Upper lobe of left lung (tissue), 6 donors: ENCODE results near the gene REV1. TPM values are rescaled to one million over a fixed set of nuclear protein-coding genes. Genes with fewer than 3 reads are reported as not detected.

Source experiments
- ATAC-seq, 2 donors: fragments of 200-7000 bp; cut with Tn5 transposase; one replicate each; pipeline ENCODE4 v1.9.1; 2022; ENCODE audit warnings: mild to moderate bottlenecking in 2 of 2, moderate library complexity in 2 of 2; ENCODE audit not compliant: low FRiP score in 2 of 2
- DNase-seq, 2 donors: peaks; one replicate each; pipeline ENCODE4 v3.0.0-alpha.2; 2019 to 2020
- H3K27ac ChIP-seq, 4 donors: fragments of 200-600 bp; sonication (generic); one replicate each; pipeline ENCODE4 v1.5.1; 2016 to 2019
- H3K27me3 ChIP-seq, 4 donors: fragments of 200-600 bp; sonication (generic); one replicate each; pipeline ENCODE4 v1.5.1; 2017 to 2019
- H3K36me3 ChIP-seq, 4 donors: fragments of 200-600 bp; sonication (generic); one replicate each; pipeline ENCODE4 v1.5.1; 2016 to 2019
- H3K4me1 ChIP-seq, 4 donors: fragments of 200-600 bp; sonication (generic); one replicate each; pipeline ENCODE4 v1.5.1; 2018 to 2019
- H3K4me3 ChIP-seq, 4 donors: fragments of 200-600 bp; sonication (generic); one replicate each; pipeline ENCODE4 v1.5.1; 2017 to 2019; ENCODE audit warnings: mild to moderate bottlenecking in 2 of 4, moderate library complexity in 1 of 4
- H3K9me3 ChIP-seq, 4 donors: fragments of 200-600 bp; sonication (generic); one replicate each; pipeline ENCODE4 v1.5.1; 2018 to 2019
- EP300 ChIP-seq, 4 donors: sonication (generic); formaldehyde crosslinking; IDR thresholded peaks; one replicate each; pipeline ENCODE4 v1.5.1; 2017; ENCODE audit warnings: antibody characterized with exemption in 4 of 4, control low read depth in 2 of 4
- POLR2A ChIP-seq, 4 donors: fragments of 450-650 bp; IDR thresholded peaks; one replicate each; pipeline ENCODE4 v1.5.1; 2016 to 2017; ENCODE audit warnings: antibody characterized with exemption in 4 of 4, mild to moderate bottlenecking in 2 of 4
- POLR2AphosphoS5 ChIP-seq, 2 donors: sonication (generic); formaldehyde crosslinking; IDR thresholded peaks; one replicate each; pipeline ENCODE4 v1.5.1; 2017; ENCODE audit warnings: antibody characterized with exemption in 2 of 2
- WGBS, 2 donors: methylation state at CpG; one replicate each; pipeline ENCODE4 v1.1.5; 2017 to 2018; 5-methylcytosine and 5-hydroxymethylcytosine counted together
- total RNA-seq, 6 donors: library from RNA; depleted of rRNA in 4 of 6; stranded (reverse); fragments of >200 nt in 4 of 6; gene quantifications; one replicate each; pipeline versions ENCODE4 v1.1.0 to v1.2.1, GENCODE V29; 2016 to 2021
- TF ChIP-seq, protein P1 (sequence below), 6 experiments: fragments of 450-650 bp in 4 of 6; fragments of 200-600 bp in 2 of 6; sonication (generic) in 2 of 6; IDR thresholded peaks; one replicate each; pipeline ENCODE4 v1.5.1; 2016 to 2019; ENCODE audit warnings: antibody characterized with exemption in 6 of 6
- donor health status: DM: no; HTN: no; CAD: no; lungs with moderate emphysema.
- donor health status: DM: no; HTN: yes; CAD: no; lungs with severe emphysema.

REV1 gene
- total RNA-seq, 6 donors from 2014 or later, result 34.6 to 135 (median 61.8) TPM

DNA sequence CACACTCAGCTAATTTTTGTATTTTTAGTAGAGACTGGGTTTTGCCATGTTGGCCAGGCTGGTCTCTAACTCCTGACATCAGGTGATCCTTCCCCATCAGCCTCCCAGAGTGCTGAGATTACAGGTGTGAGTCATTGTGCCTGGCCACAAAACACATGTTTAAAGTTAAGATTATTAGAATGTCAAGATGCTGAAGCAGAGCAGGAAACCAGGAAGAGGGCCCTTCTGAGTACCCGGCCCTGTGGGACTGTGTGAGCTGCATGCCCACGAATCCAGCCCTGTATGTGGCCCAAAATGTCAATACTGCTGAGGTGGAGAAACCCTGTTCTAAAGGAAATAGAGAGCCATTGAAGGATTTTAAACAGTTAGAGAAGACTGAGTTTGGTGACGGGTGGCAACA is 31.0 kb upstream of the REV1 start:
- Histone ChIP-seq H3K4me1 (no peaks in the 10 kb centered on the region), H3K36me3 (no peaks in the 10 kb centered on the region), H3K9me3 (no peaks in the 10 kb centered on the region), H3K27me3 (no peaks in the 10 kb centered on the region), H3K27ac (no peak overlapping the region), H3K4me3 (no peak overlapping the region)
- peak in 1 of 2 donors; percentile 48 for DNase-seq
- TF ChIP-seq, protein P1, sequence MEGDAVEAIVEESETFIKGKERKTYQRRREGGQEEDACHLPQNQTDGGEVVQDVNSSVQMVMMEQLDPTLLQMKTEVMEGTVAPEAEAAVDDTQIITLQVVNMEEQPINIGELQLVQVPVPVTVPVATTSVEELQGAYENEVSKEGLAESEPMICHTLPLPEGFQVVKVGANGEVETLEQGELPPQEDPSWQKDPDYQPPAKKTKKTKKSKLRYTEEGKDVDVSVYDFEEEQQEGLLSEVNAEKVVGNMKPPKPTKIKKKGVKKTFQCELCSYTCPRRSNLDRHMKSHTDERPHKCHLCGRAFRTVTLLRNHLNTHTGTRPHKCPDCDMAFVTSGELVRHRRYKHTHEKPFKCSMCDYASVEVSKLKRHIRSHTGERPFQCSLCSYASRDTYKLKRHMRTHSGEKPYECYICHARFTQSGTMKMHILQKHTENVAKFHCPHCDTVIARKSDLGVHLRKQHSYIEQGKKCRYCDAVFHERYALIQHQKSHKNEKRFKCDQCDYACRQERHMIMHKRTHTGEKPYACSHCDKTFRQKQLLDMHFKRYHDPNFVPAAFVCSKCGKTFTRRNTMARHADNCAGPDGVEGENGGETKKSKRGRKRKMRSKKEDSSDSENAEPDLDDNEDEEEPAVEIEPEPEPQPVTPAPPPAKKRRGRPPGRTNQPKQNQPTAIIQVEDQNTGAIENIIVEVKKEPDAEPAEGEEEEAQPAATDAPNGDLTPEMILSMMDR (IDR thresholded peaks at IDR 0.05), result no peak
- TF ChIP-seq POLR2AphosphoS5 (IDR thresholded peaks at IDR 0.05), result no peak
- TF ChIP-seq EP300 (IDR thresholded peaks at IDR 0.05), result peak in 1 of 4 donors; percentile 28
- TF ChIP-seq POLR2A (IDR thresholded peaks at IDR 0.05), result no peak
- 61 to 82% methylated on average over 3 of the region's 3 CpGs for WGBS, 2 donors
- ATAC-seq, result no peak

DNA sequence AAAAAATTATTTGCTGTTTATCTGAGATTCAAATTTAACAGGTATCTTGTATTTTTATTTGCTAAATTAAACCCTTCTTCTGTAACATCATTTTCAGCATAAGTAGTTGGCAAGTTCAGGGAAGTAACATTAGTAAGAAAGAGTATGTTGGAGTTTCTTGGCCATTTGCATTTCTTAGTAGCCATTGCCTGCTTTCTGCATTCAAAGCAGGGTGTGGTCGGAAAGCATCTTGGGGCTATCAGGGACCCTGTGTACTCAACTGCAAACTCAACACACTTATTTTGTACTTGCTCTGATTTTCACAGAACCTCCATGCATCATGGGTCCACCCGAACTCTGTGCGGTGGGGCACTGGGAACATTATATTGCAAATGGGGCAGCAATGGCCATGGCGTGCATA is 30.4 kb upstream of the REV1 start:
- Histone ChIP-seq H3K36me3 (no peaks in the 10 kb centered on the region), H3K4me1 (peaks cover 0 to 2% (median under 1%) of the 10 kb centered on the region in 4 donors), H3K4me3 (no peak overlapping the region), H3K27me3 (no peaks in the 10 kb centered on the region), H3K9me3 (no peaks in the 10 kb centered on the region), H3K27ac (no peak overlapping the region)
- TF ChIP-seq POLR2A (IDR thresholded peaks at IDR 0.05), result no peak
- TF ChIP-seq EP300 (IDR thresholded peaks at IDR 0.05), result no peak
- TF ChIP-seq POLR2AphosphoS5 (IDR thresholded peaks at IDR 0.05), result no peak
- TF ChIP-seq, protein P1 (IDR thresholded peaks at IDR 0.05), result no peak
- ATAC-seq, result no peak
- DNase-seq, result no peak
- 87 to 98% methylated on average over 4 of the region's 4 CpGs for WGBS, 2 donors

DNA sequence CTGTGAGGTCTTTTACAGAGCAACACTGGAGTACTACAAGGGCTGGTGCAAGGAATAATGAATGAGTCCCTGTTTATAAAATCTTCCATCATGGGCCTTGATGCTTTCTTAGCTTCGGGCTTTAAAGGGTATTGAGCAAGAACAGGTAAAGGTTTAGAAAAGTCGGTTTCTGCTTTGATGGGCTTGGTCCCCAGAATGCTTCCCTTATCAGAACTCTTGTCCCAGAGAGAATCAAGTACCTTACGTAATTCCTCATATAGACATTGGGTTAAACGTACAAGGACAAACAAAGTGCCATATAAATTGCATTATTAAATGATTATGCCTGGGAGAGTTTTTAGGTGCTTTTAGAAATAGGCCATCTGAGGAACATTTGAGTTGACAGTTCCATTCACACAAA is 24.5 kb upstream of the REV1 start:
- Histone ChIP-seq H3K36me3 (no peaks in the 10 kb centered on the region), H3K4me1 (peaks cover 0 to 13% (median 4%) of the 10 kb centered on the region in 4 donors), H3K27ac (peak overlapping the region; percentile 39 to 80 (median 74)), H3K9me3 (no peaks in the 10 kb centered on the region), H3K27me3 (no peaks in the 10 kb centered on the region), H3K4me3 (no peak overlapping the region)
- WGBS, 2 donors, result 67 to 69% methylated on average over 4 of the region's 4 CpGs
- TF ChIP-seq POLR2AphosphoS5 (IDR thresholded peaks at IDR 0.05), result no peak
- TF ChIP-seq POLR2A (IDR thresholded peaks at IDR 0.05), result no peak
- TF ChIP-seq, protein P1 (IDR thresholded peaks at IDR 0.05), result no peak
- TF ChIP-seq EP300 (IDR thresholded peaks at IDR 0.05), result peak in 1 of 4 donors; percentile 59
- ATAC-seq (peak; percentile 34 to 58), DNase-seq (no peak)

DNA sequence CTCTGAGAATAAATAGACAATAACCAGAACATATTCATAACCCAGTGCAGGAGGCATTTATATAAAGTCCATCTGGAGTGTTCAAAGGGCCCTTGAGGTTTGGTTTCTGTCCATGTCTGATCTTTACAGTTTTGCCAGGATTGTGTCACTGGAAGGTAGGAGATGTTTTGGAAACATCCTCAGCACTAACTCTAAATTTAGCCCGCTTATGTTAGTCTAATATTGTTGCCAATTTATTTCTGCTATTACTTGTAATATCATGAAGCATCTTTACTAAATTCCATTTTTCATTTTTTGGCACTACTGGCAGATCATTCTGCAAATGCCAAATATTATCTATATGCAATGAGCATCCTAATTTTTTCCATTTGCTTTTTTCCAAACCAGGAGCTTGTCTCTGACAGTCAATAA is 22.4 kb upstream of the REV1 start:
- no peaks in the 10 kb centered on the region for H3K27me3 ChIP-seq
- H3K9me3 ChIP-seq, result no peaks in the 10 kb centered on the region
- no peak for TF ChIP-seq POLR2AphosphoS5 (IDR thresholded peaks at IDR 0.05)
- no peak for TF ChIP-seq POLR2A (IDR thresholded peaks at IDR 0.05)
- TF ChIP-seq EP300 (IDR thresholded peaks at IDR 0.05), result no peak
- TF ChIP-seq, protein P1 (IDR thresholded peaks at IDR 0.05), result no peak
- DNase-seq, result no peak
- peaks cover 0 to 13% (median 4%) of the 10 kb centered on the region in 4 donors for H3K4me1 ChIP-seq
- no peaks in the 10 kb centered on the region for H3K36me3 ChIP-seq
- 46 to 57% methylated on average over 1 of the region's 1 CpG for WGBS, 2 donors
- no peak overlapping the region for H3K4me3 ChIP-seq
- peak overlapping the region in 1 of 4 donors; percentile 2 for H3K27ac ChIP-seq
- ATAC-seq, result no peak

DNA sequence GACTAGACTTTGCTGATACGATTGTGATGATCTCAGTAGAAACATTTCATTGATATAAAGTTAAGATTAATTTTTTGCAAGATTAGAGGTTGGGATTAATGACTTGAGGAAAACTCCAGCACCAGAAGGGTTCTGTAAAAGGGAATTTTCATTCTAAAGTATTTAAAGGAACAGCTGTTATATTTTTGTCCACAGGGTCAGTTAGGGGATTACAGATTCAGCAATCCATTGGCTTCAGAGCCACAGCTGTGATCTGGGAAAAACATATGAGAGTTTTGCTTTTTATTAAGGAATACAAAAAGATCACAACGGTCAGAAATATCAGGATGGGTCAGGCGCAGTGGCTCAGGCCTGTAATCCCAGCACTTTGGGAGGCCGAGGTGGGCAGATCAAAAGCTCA is 19.6 kb upstream of the REV1 start:
- no peak for ATAC-seq

More for the DNA sequence above, 19.6 kb upstream of the REV1 start:
- H3K27ac ChIP-seq, result peak overlapping the region in 1 of 4 donors; percentile 75
- DNase-seq, result no peak
- H3K4me3 ChIP-seq, result no peak overlapping the region
- H3K27me3 ChIP-seq, result no peaks in the 10 kb centered on the region
- no peaks in the 10 kb centered on the region for H3K9me3 ChIP-seq
- WGBS, 2 donors, result 69 to 75% methylated on average over 4 of the region's 4 CpGs
- H3K36me3 ChIP-seq, result no peaks in the 10 kb centered on the region
- peaks cover 0 to 7% (median 2%) of the 10 kb centered on the region in 4 donors for H3K4me1 ChIP-seq
- TF ChIP-seq POLR2A (IDR thresholded peaks at IDR 0.05), result no peak
